Epithelial cell of esophagus (primary cell): ENCODE results near the gene CRIP2.

ENCODE experiments used
- DNase-seq: peaks from one replicate; pipeline ENCODE4 v3.0.0; 2010; ENCODE audit warnings: low read depth
- H3K4me3 ChIP-seq: 2 replicates; pipeline ENCODE4 v1.5.1; 2011; ENCODE audit warnings: mild to moderate bottlenecking, low read length, control low read depth
- TF ChIP-seq, protein P1 (sequence below): IDR thresholded peaks from 2 replicates; pipeline ENCODE4 v1.5.1; 2011; ENCODE audit warnings: low read depth, mild to moderate bottlenecking, low read length, control low read depth, inconsistent platforms; ENCODE audit not compliant: insufficient read depth; ENCODE audit errors: missing control alignments

The CRIP2 gene

DNA sequence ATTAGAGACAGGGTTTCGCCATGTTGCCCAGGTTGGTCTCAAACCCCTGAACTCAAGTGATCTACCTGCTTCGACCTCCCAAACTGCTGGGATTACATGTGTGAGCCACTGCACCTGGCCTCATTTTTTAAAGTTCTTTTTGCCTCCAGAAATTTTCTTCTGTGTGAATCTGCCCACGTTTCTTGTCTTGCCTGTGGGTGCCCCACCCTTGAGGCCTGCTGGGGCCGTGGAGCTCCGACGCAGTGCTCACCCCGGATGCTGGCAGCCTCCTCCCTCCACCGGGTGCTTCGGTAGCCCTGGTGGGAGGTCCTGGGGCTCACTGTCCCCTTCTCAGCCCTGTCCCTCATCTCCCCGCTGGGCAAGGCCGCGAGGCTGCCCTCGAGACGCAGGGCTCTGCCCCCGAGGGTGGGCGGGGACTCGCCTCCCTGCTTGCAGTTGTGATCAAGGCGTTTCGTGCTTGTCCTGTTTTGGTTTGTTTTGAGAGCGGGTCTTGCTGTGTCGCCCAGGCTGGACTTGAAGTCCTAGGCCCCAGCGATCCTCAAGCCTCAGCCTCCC is 19.5 kb upstream of the CRIP2 start:
- TF ChIP-seq, protein P1, sequence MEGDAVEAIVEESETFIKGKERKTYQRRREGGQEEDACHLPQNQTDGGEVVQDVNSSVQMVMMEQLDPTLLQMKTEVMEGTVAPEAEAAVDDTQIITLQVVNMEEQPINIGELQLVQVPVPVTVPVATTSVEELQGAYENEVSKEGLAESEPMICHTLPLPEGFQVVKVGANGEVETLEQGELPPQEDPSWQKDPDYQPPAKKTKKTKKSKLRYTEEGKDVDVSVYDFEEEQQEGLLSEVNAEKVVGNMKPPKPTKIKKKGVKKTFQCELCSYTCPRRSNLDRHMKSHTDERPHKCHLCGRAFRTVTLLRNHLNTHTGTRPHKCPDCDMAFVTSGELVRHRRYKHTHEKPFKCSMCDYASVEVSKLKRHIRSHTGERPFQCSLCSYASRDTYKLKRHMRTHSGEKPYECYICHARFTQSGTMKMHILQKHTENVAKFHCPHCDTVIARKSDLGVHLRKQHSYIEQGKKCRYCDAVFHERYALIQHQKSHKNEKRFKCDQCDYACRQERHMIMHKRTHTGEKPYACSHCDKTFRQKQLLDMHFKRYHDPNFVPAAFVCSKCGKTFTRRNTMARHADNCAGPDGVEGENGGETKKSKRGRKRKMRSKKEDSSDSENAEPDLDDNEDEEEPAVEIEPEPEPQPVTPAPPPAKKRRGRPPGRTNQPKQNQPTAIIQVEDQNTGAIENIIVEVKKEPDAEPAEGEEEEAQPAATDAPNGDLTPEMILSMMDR = no peak
- DNase-seq = no peak
- no peak overlapping the region for H3K4me3 ChIP-seq

DNA sequence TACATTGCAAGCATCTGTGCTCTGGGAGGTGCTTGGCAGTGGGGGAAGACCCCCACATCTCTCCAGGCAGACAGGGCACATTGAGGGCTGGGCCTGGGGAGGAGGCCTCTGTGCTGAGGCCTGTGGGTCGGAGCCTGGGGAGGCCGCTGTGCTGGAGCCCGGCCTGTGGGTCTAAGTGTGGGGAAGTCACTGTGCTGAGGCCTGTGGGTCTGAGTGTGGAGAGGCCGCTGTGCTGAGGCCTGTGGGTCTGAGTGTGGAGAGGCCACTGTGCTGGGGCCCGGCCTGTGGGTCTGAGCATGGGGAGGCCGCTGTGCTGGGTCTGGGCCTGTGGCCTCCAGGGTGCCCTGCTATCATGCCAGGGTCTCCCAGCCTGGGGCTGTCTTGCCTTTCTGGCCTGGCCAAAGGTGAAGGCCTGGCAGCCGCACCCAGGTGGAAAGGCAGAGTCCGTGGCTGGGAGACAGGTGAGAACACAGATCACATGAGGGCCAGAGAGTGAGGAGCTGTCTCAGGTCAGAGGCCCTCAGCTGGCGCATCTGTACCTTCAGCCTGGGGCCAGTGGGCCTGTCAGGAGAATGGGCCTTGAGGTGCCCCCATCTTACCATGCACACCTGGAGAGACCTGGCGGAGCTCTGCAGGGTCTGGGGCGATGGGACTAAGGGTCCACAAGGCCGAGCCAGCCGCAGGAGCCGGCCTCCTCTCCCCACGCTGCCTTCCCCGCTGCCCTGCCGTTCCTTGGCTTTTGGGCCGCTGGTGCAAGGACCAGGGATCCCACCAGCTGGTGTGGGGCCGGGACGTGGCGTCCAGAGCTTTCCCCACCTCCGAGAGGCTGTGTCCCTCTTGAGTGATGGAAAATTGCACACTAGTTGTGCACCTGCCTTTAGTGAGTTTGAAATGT is 18.6 kb upstream of the CRIP2 start:
- DNase-seq = no peak
- TF ChIP-seq, protein P1 = no peak
- H3K4me3 ChIP-seq = no peak overlapping the region

DNA sequence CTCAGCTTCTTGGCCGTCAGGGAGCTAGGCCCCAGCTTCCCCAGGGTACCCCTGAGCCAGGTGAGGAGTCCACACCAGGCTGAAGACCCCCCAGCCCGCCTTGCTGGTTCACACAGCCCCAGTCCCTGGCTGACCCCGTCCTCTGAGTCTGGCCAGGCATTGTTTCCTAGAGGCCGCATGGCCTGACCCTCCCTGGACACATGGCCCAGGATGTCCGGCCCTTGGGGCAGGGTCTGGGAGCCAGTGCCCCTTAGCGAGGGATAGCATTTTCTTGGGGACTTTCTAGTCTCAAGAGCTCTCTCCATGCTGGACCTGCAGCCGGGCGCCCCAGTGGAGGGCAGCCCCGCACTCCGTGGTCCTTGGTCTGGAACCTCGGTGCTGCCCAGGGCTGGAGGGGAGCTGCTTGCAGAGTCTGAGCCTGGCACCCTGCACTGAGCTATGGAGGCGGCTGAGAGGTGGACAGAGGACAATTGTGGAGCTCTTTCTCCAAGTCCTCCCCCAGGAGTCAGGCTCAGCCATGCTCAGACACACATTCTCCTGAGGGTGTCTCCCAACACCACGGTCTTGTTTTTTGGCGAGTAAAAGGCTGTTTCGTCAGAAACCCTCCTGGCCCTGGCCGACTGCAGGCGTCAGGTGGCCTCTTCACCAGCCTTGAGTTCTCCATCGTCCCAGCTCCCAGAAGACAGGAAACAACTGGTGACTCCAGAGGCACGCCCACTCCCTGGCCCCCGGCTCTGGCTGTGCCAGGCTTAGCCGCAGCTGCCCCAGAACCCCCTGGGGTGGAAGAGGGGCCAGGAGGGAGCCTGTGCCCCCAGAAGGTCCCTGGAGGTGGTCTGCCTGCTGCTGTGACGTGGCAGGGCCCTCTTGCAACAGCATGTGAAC is 17.6 kb upstream of the CRIP2 start:
- TF ChIP-seq, protein P1 = no peak
- no peak overlapping the region for H3K4me3 ChIP-seq
- DNase-seq = no peak

DNA sequence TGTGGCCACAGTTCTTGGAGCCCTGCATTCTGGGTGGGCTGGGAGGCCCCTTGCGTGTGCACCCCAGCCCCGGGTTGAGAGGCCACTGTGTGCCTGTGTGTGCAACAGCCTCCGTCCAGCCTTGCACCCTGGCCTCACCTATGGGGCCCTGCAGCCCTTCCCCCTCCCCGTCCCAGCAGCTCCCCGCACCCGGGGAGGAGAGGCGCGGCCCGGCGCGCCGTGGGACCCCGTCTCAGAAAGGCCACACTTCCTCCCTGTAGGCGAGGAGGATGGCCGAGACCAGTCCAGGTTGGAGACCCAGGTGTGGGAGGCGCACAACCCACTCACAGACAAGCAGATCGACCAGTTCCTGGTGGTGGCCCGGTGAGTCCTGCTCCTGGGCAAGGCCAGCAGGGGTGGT is 16.6 kb upstream of the CRIP2 start:
- TF ChIP-seq, protein P1 = no peak
- H3K4me3 ChIP-seq = no peak overlapping the region
- no peak for DNase-seq

DNA sequence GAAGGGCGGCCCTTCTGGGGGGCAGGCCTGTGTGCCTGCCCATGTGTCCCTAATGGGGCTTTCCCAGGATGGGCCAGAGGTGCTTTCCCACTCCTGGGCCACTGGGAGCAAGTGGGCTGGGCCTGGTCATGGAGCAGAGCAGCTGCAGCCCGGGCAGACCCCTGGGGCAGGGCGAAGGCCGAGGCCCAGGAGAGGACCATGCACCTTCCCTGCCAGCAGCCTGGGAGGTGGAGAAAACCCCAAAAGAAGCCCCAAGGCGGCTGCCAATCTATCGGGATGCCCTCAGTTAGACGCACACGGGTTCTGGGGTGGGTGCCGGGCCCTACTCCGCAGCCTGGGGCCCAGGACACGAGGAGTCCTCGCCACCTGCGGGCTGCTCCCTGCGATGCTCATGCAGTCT is 16.1 kb upstream of the CRIP2 start:
- no peak overlapping the region for H3K4me3 ChIP-seq
- TF ChIP-seq, protein P1 = no peak
- DNase-seq = no peak

DNA sequence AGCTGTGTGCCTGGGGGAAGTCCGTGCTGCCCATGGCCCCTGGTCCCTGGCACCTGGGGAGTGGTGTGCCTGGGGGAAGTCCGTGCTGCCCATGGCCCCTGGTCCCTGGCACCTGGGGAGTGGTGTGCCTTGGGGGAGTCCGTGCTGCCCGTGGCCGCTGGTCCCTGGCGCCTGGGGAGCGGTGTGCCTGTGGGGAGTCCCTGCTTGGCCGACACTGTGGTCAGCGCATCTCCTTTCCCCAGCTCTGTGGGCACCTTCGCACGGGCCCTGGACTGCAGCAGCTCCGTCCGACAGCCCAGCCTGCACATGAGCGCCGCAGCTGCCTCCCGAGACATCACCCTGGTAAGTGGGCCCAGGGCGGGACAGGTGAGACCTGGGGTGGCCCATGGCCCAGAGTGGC is 14.5 kb upstream of the CRIP2 start:
- TF ChIP-seq, protein P1 = no peak
- DNase-seq = no peak
- H3K4me3 ChIP-seq = no peak overlapping the region
